H1 (cell line): ENCODE results near the gene ING5. TPM values are rescaled to one million over a fixed set of nuclear protein-coding genes. Genes with fewer than 3 reads are reported as not detected.

Source experiments
- CTCF ChIA-PET: fragments of 300-600 bp; sonication (Branson Sonifier 250); formaldehyde crosslinking; loops from one replicate; lab custom pipeline; 2021; ENCODE audit not compliant: partially characterized antibody; lab: Charles Lee
- POLR2A ChIA-PET: fragments of 300-600 bp; sonication (Branson Sonifier 250); formaldehyde crosslinking; loops from one replicate; lab custom pipeline; 2021; ENCODE audit warnings: inconsistent platforms; ENCODE audit not compliant: partially characterized antibody; lab: Charles Lee
- DNase-seq, 2 experiments: peaks; one replicate each; pipeline versions ENCODE4 v3.0.0 to v3.0.0-alpha.2; 2010 to 2022; ENCODE audit warnings: low spot score in 2 of 2, low read depth in 1 of 2, mixed read lengths in 1 of 2
- FAIRE-seq: peaks from 2 replicates; lab custom pipeline; 2011; peaks lifted over from hg19 to GRCh38; lab: Jason Lieb, UNC
- H2AFZ ChIP-seq: 2 replicates; pipeline ENCODE4 v1.8.1; 2012; ENCODE audit warnings: low read length, inconsistent platforms
- H2AK5ac ChIP-seq: 2 replicates; pipeline ENCODE4 v1.6.1; 2013; ENCODE audit warnings: low read depth, low read length
- H2BK120ac ChIP-seq: replicated peaks from 2 replicates; pipeline ENCODE3; 2013; ENCODE audit warnings: low read depth, low read length, inconsistent platforms
- H2BK12ac ChIP-seq: 2 replicates; pipeline ENCODE4 v1.6.1; 2013; ENCODE audit warnings: low read depth, low read length
- H2BK15ac ChIP-seq: 2 replicates; pipeline ENCODE4 v1.6.1; 2013; ENCODE audit warnings: low read length
- H2BK20ac ChIP-seq: 2 replicates; pipeline ENCODE4 v1.6.1; 2013; ENCODE audit warnings: low read length
- H2BK5ac ChIP-seq: 2 replicates; pipeline ENCODE4 v1.6.1; 2013; ENCODE audit warnings: low read depth, low read length
- H3K14ac ChIP-seq: 2 replicates; pipeline ENCODE4 v1.6.1; 2013; ENCODE audit warnings: inconsistent platforms; ENCODE audit not compliant: insufficient read length
- H3K18ac ChIP-seq: 2 replicates; pipeline ENCODE4 v1.6.1; 2013; ENCODE audit warnings: low read length; ENCODE audit errors: extremely low read depth
- H3K23ac ChIP-seq: 2 replicates; pipeline ENCODE4 v1.6.1; 2013; ENCODE audit warnings: inconsistent platforms; ENCODE audit not compliant: insufficient read length
- H3K23me2 ChIP-seq: 2 replicates; pipeline ENCODE4 v1.6.1; 2013; ENCODE audit warnings: low read depth, low read length
- H3K27ac ChIP-seq: 2 replicates; pipeline ENCODE4 v1.6.1; 2011; ENCODE audit warnings: low read depth, low read length, inconsistent platforms
- H3K27me3 ChIP-seq, 4 experiments: replicated peaks in 1 of 4; 1 replicate in 1 of 4; 2 replicates in 3 of 4; pipeline versions ENCODE4 v1.6.1 to v1.8.1; 2011 to 2013; ENCODE audit warnings: low read length in 3 of 4, mild to moderate bottlenecking in 3 of 4, inconsistent platforms in 2 of 4, mixed read lengths in 2 of 4, moderate library complexity in 1 of 4; ENCODE audit not compliant: control insufficient read depth in 3 of 4, insufficient read depth in 3 of 4; ENCODE audit errors: extremely low read depth in 1 of 4
- H3K36me3 ChIP-seq, 4 experiments: 2 replicates each; pipeline versions ENCODE4 v1.6.1 to v1.8.1; 2011 to 2013; ENCODE audit warnings: mild to moderate bottlenecking in 4 of 4, low read length in 3 of 4, moderate library complexity in 2 of 4, control low read depth in 1 of 4, inconsistent platforms in 1 of 4; ENCODE audit not compliant: insufficient read depth in 4 of 4, control insufficient read depth in 2 of 4
- H3K4ac ChIP-seq: replicated peaks from 2 replicates; pipeline ENCODE3; 2013; ENCODE audit warnings: low read length, low read depth, mixed read lengths, inconsistent platforms; ENCODE audit not compliant: insufficient read length
- H3K4me1 ChIP-seq, 4 experiments: replicated peaks in 1 of 4; 1 replicate in 1 of 4; 2 replicates in 3 of 4; pipeline versions ENCODE4 v1.6.1 to v1.8.1; 2011 to 2013; ENCODE audit warnings: low read length in 3 of 4, inconsistent platforms in 2 of 4, mixed read lengths in 1 of 4; ENCODE audit not compliant: insufficient read depth in 4 of 4, control insufficient read depth in 3 of 4
- H3K4me2 ChIP-seq, 2 experiments: 2 replicates each; pipeline versions ENCODE4 v1.6.1 to v1.8.1; 2011 to 2013; ENCODE audit warnings: low read depth in 2 of 2, low read length in 2 of 2, control low read depth in 1 of 2, inconsistent platforms in 1 of 2, mild to moderate bottlenecking in 1 of 2; ENCODE audit not compliant: insufficient read depth in 1 of 2
- H3K4me3 ChIP-seq, 4 experiments: fragments of 200-600, 300-600 bp in 1 of 4; sonication (generic), shearing (Covaris generic), sonication (Bioruptor Twin) in 1 of 4; 2 replicates each; pipeline versions ENCODE4 v1.5.1 to v1.8.1; 2011 to 2016; ENCODE audit warnings: low read length in 4 of 4, low read depth in 3 of 4, control low read depth in 2 of 4, inconsistent platforms in 2 of 4, mild to moderate bottlenecking in 2 of 4, mixed read lengths in 1 of 4, moderate library complexity in 1 of 4; ENCODE audit not compliant: insufficient read depth in 2 of 4; ENCODE audit errors: extremely low read depth in 1 of 4
- H3K56ac ChIP-seq: replicated peaks from 2 replicates; pipeline ENCODE3; 2013; ENCODE audit warnings: low read depth, mild to moderate bottlenecking, mixed read lengths, low read length, inconsistent platforms; ENCODE audit not compliant: insufficient read length
- H3K79me1 ChIP-seq: 2 replicates; pipeline ENCODE4 v1.6.1; 2013; ENCODE audit warnings: low read depth, low read length, control low read depth
- H3K79me2 ChIP-seq, 2 experiments: 2 replicates each; pipeline versions ENCODE4 v1.6.1 to v1.8.1; 2012 to 2013; ENCODE audit warnings: low read length in 2 of 2, mild to moderate bottlenecking in 2 of 2, inconsistent platforms in 1 of 2; ENCODE audit not compliant: insufficient read depth in 2 of 2, control insufficient read depth in 1 of 2
- H3K9ac ChIP-seq, 4 experiments: replicated peaks in 1 of 4; 1 replicate in 1 of 4; 2 replicates in 3 of 4; pipeline versions ENCODE4 v1.6.1 to v1.8.1; 2011 to 2013; ENCODE audit warnings: low read depth in 3 of 4, low read length in 3 of 4, control low read depth in 2 of 4, mild to moderate bottlenecking in 2 of 4, moderate library complexity in 2 of 4, inconsistent platforms in 1 of 4; ENCODE audit errors: extremely low read depth in 1 of 4
- H3K9me3 ChIP-seq, 2 experiments: 2 replicates each; pipeline versions ENCODE4 v1.6.1 to v1.8.1; 2012 to 2013; ENCODE audit warnings: mild to moderate bottlenecking in 2 of 2, moderate library complexity in 2 of 2, control low read depth in 1 of 2, inconsistent platforms in 1 of 2, low read depth in 1 of 2, low read length in 1 of 2, mixed read lengths in 1 of 2; ENCODE audit not compliant: insufficient read depth in 2 of 2
- H4K20me1 ChIP-seq, 2 experiments: replicated peaks in 1 of 2; 2 replicates each; pipeline versions ENCODE3 to v1.8.1; 2011 to 2013; ENCODE audit warnings: inconsistent platforms in 2 of 2, low read length in 2 of 2, mild to moderate bottlenecking in 1 of 2; ENCODE audit not compliant: insufficient read depth in 2 of 2, control insufficient read depth in 1 of 2
- H4K5ac ChIP-seq: 2 replicates; pipeline ENCODE4 v1.6.1; 2013; ENCODE audit warnings: low read length, low read depth, mixed read lengths, inconsistent platforms; ENCODE audit not compliant: insufficient read length
- H4K8ac ChIP-seq: 2 replicates; pipeline ENCODE4 v1.8.0; 2013; ENCODE audit warnings: mild to moderate bottlenecking, moderate library complexity, low read length, inconsistent platforms; ENCODE audit not compliant: insufficient read depth; ENCODE audit errors: extremely low read depth
- H4K91ac ChIP-seq: replicated peaks from 2 replicates; pipeline ENCODE3; 2013; ENCODE audit warnings: low read length, mixed read lengths, inconsistent platforms; ENCODE audit not compliant: insufficient read length
- CHD1 ChIP-seq: IDR thresholded peaks from 2 replicates; pipeline ENCODE4 v1.6.1; 2012; ENCODE audit warnings: low read depth, low read length, improper control_type of control experiment
- GTF2F1 ChIP-seq: IDR thresholded peaks from 2 replicates; pipeline ENCODE4 v1.6.1; 2012; ENCODE audit warnings: low read depth, low read length, improper control_type of control experiment, borderline replicate concordance
- KDM4A ChIP-seq: IDR thresholded peaks from one replicate; pipeline ENCODE4 v1.7.1; 2012; ENCODE audit warnings: low read depth, mild to moderate bottlenecking, moderate library complexity, low read length, inconsistent platforms; ENCODE audit not compliant: severe bottlenecking
- POU5F1 ChIP-seq: IDR thresholded peaks from 2 replicates; pipeline ENCODE4 v1.6.1; 2011; ENCODE audit warnings: low read depth, mild to moderate bottlenecking, low read length, moderate library complexity
- SRF ChIP-seq: IDR thresholded peaks from 2 replicates; pipeline ENCODE4 v1.6.1; 2011; ENCODE audit warnings: mild to moderate bottlenecking, low read depth, low read length, moderate library complexity
- TEAD4 ChIP-seq: IDR thresholded peaks from 2 replicates; pipeline ENCODE4 v1.6.1; 2012; ENCODE audit warnings: low read depth, low read length, inconsistent platforms, mixed read lengths
- WGBS, 2 experiments: shearing (Covaris generic) in 1 of 2; methylation state at CpG; one replicate each; pipeline versions ENCODE4 v1.1.6 to v1.1.7; 2013 to 2015; ENCODE audit warnings: low lambda C conversion rate in 2 of 2, mixed read lengths in 2 of 2, inconsistent platforms in 1 of 2, low coverage in 1 of 2, missing lambda C conversion rate in 1 of 2; ENCODE audit not compliant: insufficient replicate concordance in 2 of 2, insufficient coverage in 1 of 2, insufficient read length in 1 of 2; ENCODE audit errors: extremely low coverage in 1 of 2, missing lambda C conversion rate in 1 of 2; 5-methylcytosine and 5-hydroxymethylcytosine counted together
- polyA plus RNA-seq, 7 experiments: library from polyadenylated mRNA; depleted of rRNA in 3 of 7; stranded (reverse) in 5 of 7; unstranded in 2 of 7; fragments of >200 nt in 5 of 7; fragments of 200-250 nt in 2 of 7; gene quantifications; 1 replicate in 5 of 7; 2 replicates in 1 of 7; 4 replicates in 1 of 7; pipeline versions ENCODE4 v1.2.1 to v1.2.3, GENCODE V29; 2011 to 2013; ENCODE audit warnings: missing spikeins in 2 of 7, mixed read lengths in 2 of 7
- total RNA-seq: library from RNA; stranded (reverse); fragmentation: NEBNext Ultra II Directional; extraction: Animal tissue kit (Norgen Biotek cat#: 25700); gene quantifications from 2 replicates; pipeline ENCODE4 v1.2.1, GENCODE V29; 2021

ING5 gene
- total and polyA plus RNA-seq, 2 of the 8 experiments (the other 6 are each of a cell fraction or from before 2014, with no cell fraction given) = 41.5 to 47.4 TPM

GRCh38 chr2:241745276-241745675, 43.4 kb downstream of the ING5 start:
- peaks cover 0 to 3% of the 10 kb centered on the region in 2 experiments for H4K20me1 ChIP-seq
- WGBS, 2 experiments = 93% methylated on average over 13 of the region's 13 CpGs; no CpG with 5 or more reads in 1 of the 2 experiments
- H3K9ac ChIP-seq = no peak overlapping the region
- no peak overlapping the region for H4K5ac ChIP-seq
- H2BK20ac ChIP-seq = no peak overlapping the region
- H3K27ac ChIP-seq = no peak overlapping the region
- no peak overlapping the region for H3K56ac ChIP-seq
- H3K4me2 ChIP-seq = no peak overlapping the region
- no peak for DNase-seq
- H4K91ac ChIP-seq = no peak overlapping the region
- no peak for FAIRE-seq
- H3K4me3 ChIP-seq = no peak overlapping the region
- H2BK15ac ChIP-seq = no peak overlapping the region
- H3K79me2 ChIP-seq = no peaks in the 10 kb centered on the region
- no peak overlapping the region for H3K14ac ChIP-seq
- ChIA-PET CTCF (no interaction called here), POLR2A (no interaction called here)
- H2BK120ac ChIP-seq = no peak overlapping the region
- no peak overlapping the region for H3K23ac ChIP-seq
- no peak overlapping the region for H4K8ac ChIP-seq
- no peak overlapping the region for H2BK12ac ChIP-seq
- no peak overlapping the region for H3K4ac ChIP-seq
- H2AK5ac ChIP-seq = no peak overlapping the region
- H3K36me3 ChIP-seq = peaks cover 0 to 4% (median 0%) of the 10 kb centered on the region in 4 experiments; a peak in 3 of 8 replicates
- H3K9me3 ChIP-seq = no peaks in the 10 kb centered on the region
- H3K18ac ChIP-seq = no peak overlapping the region
- no peak overlapping the region for H2AFZ ChIP-seq
- no peaks in the 10 kb centered on the region for H3K79me1 ChIP-seq
- no peaks in the 10 kb centered on the region for H3K23me2 ChIP-seq
- no peaks in the 10 kb centered on the region for H3K27me3 ChIP-seq
- no peak overlapping the region for H2BK5ac ChIP-seq
- H3K4me1 ChIP-seq = no peaks in the 10 kb centered on the region
- TF ChIP-seq GTF2F1 = no peak
- TF ChIP-seq POU5F1 = no peak
- no peak for TF ChIP-seq CHD1
- TF ChIP-seq KDM4A = no peak
- TF ChIP-seq TEAD4 = no peak
- no peak for TF ChIP-seq SRF
